PFSK-1 (cell line): ENCODE results near the gene REP15.

ENCODE experiments used
- POLR2AphosphoS5 ChIP-seq: IDR thresholded peaks from 2 replicates; pipeline ENCODE4 v1.6.1; 2012; ENCODE audit warnings: low read depth, mild to moderate bottlenecking, control low read depth, low read length, moderate library complexity
- SIN3A ChIP-seq: IDR thresholded peaks from 2 replicates; pipeline ENCODE4 v1.6.1; 2012; ENCODE audit warnings: mild to moderate bottlenecking, low read length, moderate library complexity, borderline replicate concordance; ENCODE audit not compliant: insufficient read depth
- TAF1 ChIP-seq: IDR thresholded peaks from 2 replicates; pipeline ENCODE4 v1.6.1; 2012; ENCODE audit warnings: low read length, control low read depth, borderline replicate concordance; ENCODE audit not compliant: insufficient read depth

DNA sequence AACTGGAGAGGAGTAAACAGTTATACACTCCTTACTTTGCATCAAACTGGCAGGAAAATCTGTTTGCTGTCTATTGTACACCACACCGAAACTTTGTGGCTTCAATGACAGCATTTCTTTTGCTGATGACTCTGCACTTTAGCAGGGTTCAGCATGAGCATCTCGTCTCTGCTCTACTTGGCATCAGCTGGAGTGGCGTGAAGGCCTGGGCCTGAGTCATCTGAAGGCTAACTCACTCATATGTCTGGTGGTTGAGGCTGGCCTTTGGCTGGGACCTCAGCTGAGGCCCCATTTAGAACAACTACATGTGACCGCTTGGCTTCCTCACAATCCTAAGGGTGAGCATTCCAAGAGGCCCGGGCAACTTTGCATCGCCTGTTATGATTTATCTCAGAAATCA is 28.7 kb upstream of the REP15 start:
- no peak for TF ChIP-seq TAF1
- no peak for TF ChIP-seq SIN3A
- no peak for TF ChIP-seq POLR2AphosphoS5
